Upper lobe of left lung (tissue), 4 donors: ENCODE measurements around the gene GRK3.

Source experiments
- CTCF ChIP-seq, 6 experiments: fragments of 450-650 bp in 4 of 6; fragments of 200-600 bp in 2 of 6; sonication (generic) in 2 of 6; IDR thresholded peaks; one replicate each; pipeline ENCODE4 v1.5.1; 2016 to 2019; ENCODE audit warnings: antibody characterized with exemption in 6 of 6
- EP300 ChIP-seq, 4 donors: sonication (generic); formaldehyde crosslinking; IDR thresholded peaks; one replicate each; pipeline ENCODE4 v1.5.1; 2017; ENCODE audit warnings: antibody characterized with exemption in 4 of 4, control low read depth in 2 of 4
- POLR2A ChIP-seq, 4 donors: fragments of 450-650 bp; IDR thresholded peaks; one replicate each; pipeline ENCODE4 v1.5.1; 2016 to 2017; ENCODE audit warnings: antibody characterized with exemption in 4 of 4, mild to moderate bottlenecking in 2 of 4
- POLR2AphosphoS5 ChIP-seq, 2 donors: sonication (generic); formaldehyde crosslinking; IDR thresholded peaks; one replicate each; pipeline ENCODE4 v1.5.1; 2017; ENCODE audit warnings: antibody characterized with exemption in 2 of 2

- no peak for TF ChIP-seq EP300 (IDR thresholded peaks at IDR 0.05)
- no peak for TF ChIP-seq CTCF (IDR thresholded peaks at IDR 0.05)
- no peak for TF ChIP-seq POLR2A (IDR thresholded peaks at IDR 0.05)
- no peak for TF ChIP-seq POLR2AphosphoS5 (IDR thresholded peaks at IDR 0.05)
These were observed 6.1 kb upstream of the GRK3 start for GRCh38 chr22:25558341-25558740.
